ENCODE results near the gene DDOST.
"Not testable (repeated sequence)": the region's sequence is repeated elsewhere in the genome, so short reads cannot be mapped to it uniquely, and the experiment has no call there.

DDOST gene

DNA sequence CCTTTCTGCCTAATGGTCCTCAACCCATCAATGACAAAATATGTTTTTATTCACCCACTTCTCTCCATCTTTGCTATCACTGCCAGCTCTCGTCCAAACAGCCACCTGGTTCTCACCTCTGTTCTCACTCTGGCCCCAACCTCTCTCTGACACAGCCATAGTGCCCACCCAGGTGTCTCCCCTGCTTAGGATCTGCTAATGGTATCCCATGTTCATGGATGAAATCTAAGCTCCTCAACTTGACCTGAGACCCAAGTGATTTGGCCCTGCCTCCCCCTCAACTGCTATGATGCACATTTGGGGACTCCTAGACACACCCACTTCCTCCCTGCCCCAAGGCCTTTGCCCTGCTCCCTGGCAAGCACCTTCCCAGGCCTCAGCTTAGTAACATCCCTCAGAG is 30.7 kb upstream of the DDOST start:
- DNase-seq (ENCODE audit: low read depth in 2 of 2) = no peak

DNA sequence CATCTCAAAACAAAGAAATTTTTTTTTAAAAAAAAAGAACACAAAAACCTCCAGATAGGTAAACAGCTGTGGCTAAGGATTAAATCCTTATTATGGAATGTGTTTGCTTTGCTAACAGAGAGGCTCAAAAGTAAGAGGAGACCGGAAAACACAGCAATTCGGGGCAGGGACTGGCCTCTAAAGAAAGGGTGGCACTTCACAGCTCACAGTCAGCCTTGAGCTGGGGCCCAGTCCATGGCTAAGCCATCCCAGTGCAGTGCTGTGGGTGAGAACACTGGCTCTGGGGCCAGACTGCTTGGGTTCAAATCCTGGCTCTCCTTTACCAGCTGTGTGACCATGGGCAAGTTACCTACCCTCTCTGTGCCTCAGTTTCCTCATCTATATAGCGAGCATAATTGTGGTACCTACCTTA is 28.5 kb upstream of the DDOST start:
- DNase-seq (ENCODE audit: low read depth in 2 of 2) = no peak

- DNase-seq (ENCODE audit: low read depth in 2 of 2) = no peak
Observed at GRCh38 chr1:20686883-20687725, 25.9 kb upstream of the DDOST start.

GRCh38 chr1:20685741-20686140 is 24.6 kb upstream of the DDOST start:
- no peak for DNase-seq (ENCODE audit: low read depth in 2 of 2)

DNA sequence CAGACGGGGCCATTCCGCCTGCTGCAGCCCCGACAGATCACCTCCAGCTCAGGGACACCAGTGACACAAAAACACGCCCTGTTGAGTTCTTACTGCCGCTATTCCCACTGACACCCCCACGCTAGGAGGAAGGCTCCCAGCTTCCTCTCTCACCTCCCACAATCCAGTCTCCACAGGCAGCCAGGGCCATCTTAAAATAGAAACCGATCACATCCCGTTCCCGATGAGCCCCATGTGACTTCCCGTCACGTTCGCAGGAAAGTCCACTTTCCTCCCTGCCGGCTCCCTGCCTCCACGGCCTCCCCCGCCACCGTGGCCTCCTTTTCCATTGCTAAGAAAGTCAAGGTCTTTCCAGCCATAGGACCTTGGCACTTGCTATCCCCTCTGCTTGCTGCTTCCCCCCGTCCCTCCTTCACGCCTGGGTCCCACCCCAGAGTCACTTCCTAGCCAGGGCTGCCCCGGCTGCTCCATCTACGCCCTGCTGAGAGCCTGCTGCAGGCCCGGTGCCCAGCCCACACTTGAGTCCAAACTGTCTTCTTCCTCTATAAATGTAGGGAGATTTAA is 24.0 kb upstream of the DDOST start:
- DNase-seq (ENCODE audit: low read depth in 2 of 2) = no peak

DNA sequence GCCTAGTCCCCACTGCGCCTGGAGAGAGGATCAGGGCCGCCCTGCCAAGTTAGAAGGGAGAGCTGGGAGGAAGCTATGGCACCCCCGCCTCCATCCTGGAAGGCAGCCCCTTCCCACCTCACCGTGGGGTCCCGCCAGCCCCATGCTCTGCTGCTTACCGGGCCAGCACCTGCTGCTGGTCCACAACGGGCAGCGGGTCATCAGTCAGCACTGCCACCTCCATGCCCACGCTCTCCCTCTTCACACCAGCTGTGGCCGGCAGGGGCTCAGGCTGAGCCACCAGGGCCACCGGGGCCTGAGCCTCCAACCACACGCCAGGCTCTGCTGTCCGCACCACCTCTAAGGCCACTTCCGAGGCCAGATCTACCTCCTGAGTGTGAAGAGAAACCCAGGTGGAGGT is 23.5 kb upstream of the DDOST start:
- DNase-seq (ENCODE audit: low read depth in 2 of 2) = no peak

DNA sequence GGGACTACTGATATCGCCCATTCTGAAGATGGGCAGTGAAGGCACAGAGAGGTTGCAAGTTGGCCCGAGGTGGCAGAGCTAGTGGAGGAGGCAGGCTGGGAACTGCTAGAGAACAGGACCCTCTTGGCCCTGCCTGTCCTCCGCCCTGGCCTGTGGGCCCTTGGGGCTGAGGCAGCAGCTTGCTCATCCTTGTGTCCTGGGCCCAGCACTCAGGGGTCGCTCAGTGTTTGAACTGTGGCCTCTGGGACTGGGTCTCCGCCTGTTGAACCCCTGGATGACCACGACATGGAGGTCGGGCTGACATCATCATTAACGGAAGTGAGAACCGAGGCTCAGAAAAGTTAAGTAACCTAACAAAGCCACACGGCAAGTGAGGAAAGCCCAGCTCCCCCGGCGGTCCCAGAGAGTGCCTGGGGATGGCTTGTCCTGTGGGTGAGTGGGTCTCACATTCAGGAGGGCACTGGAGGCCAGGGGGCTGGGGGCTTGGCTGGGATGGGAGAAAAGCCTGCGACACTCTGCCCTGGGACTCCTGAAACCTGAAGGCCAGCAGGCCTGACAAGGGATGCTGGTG is 23.0 kb upstream of the DDOST start:
- no peak for DNase-seq (ENCODE audit: low read depth in 2 of 2)

GRCh38 chr1:20683614-20684013 is 22.4 kb upstream of the DDOST start:
- DNase-seq (ENCODE audit: low read depth in 2 of 2) = no peak

DNA sequence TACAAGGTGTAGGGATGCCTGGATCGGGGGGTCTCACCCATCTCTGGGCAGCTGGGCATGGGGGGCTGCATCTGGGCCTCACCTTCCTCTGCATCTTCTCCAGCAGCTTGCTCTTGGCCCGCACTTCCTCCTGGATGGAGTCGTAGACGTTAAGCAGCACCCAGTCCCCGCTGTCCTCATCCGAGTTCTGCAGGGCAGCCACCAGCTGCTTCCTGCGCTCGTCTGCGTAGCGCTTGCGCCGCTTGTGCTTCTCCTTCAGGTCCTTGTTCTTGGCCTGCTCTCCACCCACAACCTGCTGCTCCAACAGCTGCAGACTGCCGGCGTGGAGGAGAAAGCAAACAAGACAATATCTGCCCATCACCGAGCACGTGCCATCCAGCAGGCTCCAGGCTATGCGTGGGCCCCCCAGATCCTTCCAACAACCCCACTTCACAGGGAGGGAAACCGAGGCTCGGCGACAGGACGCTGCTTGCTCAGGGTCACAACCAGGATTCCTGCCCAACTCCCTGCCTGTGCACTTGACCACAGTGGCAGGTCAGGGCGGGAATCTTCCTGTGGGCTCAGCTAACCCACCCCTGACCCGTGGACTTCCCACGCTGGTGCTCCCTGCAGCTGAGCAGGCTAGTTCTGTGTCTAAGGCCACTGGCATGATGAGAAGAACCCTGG is 21.5 kb upstream of the DDOST start:
- no peak for DNase-seq (ENCODE audit: low read depth in 2 of 2)

DNA sequence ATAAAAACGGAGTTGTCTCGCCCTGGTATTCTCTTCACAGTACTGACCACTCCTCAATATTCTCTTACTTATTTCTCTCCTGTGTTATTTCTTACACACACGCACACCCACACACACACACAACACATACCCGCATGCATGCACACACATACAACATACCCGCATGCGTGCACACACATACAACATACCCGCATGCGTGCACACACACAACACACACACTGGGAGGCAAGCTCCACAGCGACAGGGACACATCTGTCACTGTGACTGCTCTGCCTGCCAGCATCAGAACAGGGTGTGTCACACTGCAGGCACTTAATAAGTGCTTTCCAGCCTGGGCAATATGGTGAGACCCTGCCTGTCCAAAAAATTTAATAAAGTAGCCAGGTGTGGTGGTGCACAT is 20.8 kb upstream of the DDOST start:
- no peak for DNase-seq (ENCODE audit: low read depth in 2 of 2)

- no peak for DNase-seq (ENCODE audit: low read depth in 2 of 2)
Observed at GRCh38 chr1:20680269-20680668, 19.1 kb upstream of the DDOST start.

GRCh38 chr1:20678599-20678998 is 17.4 kb upstream of the DDOST start:
- DNase-seq (ENCODE audit: low read depth in 2 of 2) = no peak

DNA sequence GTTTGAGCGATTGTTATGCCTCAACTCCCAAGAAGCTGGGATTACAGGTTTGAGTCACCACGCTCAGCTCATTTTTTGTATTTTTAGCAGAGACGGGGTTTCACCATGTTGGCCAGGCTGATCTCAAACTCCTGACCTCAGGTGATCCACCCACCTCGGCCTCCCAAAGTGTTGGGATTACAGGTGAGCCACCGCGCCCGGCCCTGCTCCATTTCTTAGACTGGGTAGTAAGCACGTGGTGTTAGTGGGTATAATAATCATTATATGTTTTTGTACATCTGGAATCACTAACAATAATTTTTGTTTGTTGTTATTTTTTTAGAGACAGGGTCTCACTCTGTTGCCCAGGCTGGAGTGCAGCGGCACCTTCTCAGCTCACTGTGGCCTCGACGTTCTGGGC is 12.5 kb upstream of the DDOST start:
- DNase-seq (ENCODE audit: low read depth in 2 of 2) = not testable (repeated sequence)

DNA sequence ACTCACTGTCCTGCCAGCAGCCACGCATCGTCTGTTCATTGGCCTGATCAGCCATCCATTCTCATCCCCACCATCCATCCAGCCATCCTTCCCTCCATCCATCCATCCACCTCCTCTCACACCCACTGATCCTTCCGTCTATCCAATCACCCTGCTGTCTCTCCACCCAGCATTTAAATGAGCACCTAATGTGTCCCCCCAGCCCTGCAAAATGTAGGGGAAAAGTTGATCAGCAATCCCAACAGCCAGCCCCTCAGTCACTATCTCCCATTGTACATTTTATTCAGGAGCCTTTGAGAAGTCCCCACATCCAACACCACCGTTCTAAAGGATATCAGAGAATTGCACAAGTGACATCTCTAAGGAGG is 11.1 kb upstream of the DDOST start:
- DNase-seq (ENCODE audit: low read depth in 2 of 2) = no peak

- DNase-seq (ENCODE audit: low read depth in 2 of 2) = no peak
Observed at GRCh38 chr1:20670936-20671335, 9.8 kb upstream of the DDOST start.

DNA sequence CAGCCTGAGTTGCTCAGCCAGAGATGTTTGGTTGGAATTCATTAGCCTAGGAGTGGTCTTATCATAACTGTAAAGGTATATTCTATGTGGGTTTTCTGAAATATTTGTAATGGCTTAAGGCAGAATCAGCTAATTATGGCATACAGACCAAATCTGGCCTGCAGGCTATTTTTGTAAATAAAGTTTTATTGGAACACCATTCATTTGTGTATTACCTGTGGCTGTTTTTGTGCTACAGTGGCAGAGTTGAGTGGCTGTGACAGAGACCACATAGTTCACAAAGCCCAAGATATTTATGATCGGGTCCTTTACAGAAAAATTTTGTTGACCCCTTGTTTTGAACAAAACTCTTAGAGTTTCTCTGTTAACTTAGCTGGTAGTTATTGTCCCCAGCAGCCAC is 7.4 kb upstream of the DDOST start:
- DNase-seq (ENCODE audit: low read depth in 2 of 2) = no peak

DNA sequence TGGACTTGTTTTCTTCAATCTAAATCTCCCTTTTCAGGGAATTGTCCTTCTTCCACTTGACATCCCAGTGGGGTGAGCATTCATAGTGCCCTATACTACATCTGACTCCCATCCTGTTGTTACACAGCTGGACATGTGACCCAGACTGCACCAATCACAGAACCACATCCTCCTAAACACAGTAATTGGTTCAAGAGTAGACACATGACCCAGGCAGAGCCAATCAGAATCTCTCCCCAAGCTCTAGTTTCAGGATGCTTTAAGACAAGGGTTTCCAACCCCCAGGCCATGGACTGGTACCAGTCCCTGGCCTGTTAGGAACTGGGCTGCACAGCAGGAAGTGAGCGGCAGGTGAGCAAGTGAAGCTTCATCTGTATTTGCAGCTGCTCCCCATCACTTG is 5.6 kb upstream of the DDOST start:
- no peak for DNase-seq (ENCODE audit: low read depth in 2 of 2)

DNA sequence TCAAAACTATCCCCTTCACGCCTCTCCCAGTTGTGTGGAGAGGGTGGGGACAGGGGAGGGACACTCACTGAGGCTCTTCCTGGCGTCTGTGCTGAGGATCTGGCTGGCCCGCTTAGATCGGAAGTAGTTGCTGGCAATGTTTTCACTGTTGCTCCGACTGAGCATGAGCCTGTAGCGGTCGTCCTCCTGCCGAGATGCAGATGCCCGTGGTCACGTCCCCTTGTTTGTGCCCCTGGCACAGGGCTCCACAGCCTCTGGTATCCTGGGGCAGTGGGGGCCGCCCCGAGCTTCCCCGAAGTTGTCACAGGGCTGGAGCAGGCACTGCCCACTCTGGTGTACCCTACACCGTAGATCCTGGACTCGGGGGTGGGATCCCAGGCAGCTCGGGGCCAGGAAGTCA is 5.0 kb upstream of the DDOST start:
- no peak for DNase-seq (ENCODE audit: low read depth in 2 of 2)

GRCh38 chr1:20665726-20666125 is 4.6 kb upstream of the DDOST start:
- DNase-seq (ENCODE audit: low read depth in 2 of 2) = no peak

DNA sequence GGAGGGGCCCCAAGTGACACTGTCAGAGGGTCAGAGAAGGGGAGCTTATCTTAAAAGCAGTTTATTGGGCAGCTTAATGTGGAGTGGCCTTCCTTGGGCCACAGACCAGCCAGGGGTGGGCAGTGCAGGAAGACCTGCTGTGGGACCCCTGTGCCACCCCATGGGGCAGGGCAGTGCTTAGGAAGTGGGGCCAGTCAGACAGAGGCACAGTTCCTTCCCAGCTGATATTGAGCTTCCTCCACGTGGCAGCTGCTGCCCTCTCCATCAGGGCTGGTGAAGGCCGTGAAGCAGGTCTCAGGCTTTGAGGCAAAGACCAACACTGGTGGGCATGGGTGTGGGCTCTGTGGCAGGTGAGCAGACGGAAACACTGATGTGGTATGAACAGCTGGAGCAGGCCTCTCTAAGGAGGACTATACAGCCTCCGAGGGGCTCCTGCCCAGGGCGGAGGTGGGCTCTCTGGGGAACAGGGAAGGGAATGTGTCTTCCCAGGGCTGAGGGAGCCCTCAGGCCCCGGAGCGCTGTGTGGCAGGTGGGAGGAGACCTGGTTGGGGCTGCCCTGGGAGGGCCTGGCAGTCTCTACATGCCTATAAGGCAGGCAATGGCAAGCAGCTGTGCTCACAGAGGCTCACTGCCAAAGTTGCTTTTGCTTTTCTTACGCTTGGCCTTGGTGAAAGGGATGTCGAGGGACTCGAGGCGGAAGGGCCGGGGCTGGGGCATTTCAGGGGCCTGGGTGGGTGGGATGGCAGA is 3.0 kb upstream of the DDOST start:
- no peak for DNase-seq (ENCODE audit: low read depth in 2 of 2)

DNA sequence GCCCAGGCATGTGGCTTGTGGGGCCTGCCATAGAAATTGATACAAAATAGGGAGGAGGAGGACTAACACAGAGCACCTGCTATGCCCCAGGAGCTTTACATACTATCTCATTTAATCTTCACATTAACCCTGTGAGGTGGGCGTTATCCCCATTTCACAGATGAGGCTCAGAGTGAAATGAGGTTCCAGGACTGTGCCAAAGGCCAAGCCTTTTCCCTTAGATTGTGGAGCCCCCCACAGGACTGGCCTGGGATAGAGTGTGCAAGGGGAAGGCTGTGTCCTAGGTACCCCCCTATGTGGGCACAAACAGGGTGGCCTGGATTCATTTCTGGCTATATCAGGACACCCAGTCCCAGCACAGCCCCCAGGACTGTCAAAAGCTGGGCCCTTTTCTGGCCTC is 2.2 kb upstream of the DDOST start:
- DNase-seq (ENCODE audit: low read depth in 2 of 2) = no peak

DNA sequence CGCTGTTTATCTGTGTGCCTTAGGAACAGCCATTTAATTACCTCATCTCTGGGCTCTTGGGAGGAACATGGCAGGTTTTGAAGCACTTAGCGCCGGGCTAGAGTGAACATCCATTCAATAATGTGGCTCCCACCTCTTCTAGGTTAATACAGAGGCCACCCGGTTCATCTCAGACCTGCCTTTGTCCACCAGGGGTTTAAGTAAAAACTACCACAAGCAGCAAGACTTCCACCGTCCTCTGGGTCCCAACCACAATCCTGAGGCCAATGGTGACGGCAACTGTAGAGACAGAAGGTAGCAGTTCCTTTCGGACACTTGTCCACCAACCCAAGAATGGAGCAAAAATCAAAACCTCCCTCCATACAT is 924 bp upstream of the DDOST start:
- DNase-seq (ENCODE audit: low read depth in 2 of 2) = no peak

All from activated CD8-positive, alpha-beta memory T cell treated with anti-CD3 and anti-CD28 coated beads for 4 hours (primary cell).